Smooth muscle cell (in vitro differentiated cells): ENCODE data around the gene TTC28. TPM values are rescaled to one million over a fixed set of nuclear protein-coding genes. Genes with fewer than 3 reads are reported as not detected.

Experiments used
- DNase-seq: peaks from one replicate; lab custom pipeline; 2025; ENCODE audit not compliant: unreplicated experiment; lab: John Stamatoyannopoulos, UW
- H2AFZ ChIP-seq: fragments of 200-600 bp; sonication (generic); 2 replicates; pipeline ENCODE4 v1.6.0; 2016; ENCODE audit warnings: antibody characterized with exemption, low read depth, mild to moderate bottlenecking
- H3F3A ChIP-seq: fragments of 200-600 bp; sonication (generic); 2 replicates; pipeline ENCODE4 v1.6.0; 2017; ENCODE audit warnings: antibody characterized with exemption, low read depth
- H3K27ac ChIP-seq: fragments of 200-600 bp; sonication (generic); 2 replicates; pipeline ENCODE4 v1.5.1; 2016; ENCODE audit warnings: low read depth, mild to moderate bottlenecking
- H3K27me3 ChIP-seq: fragments of 200-600 bp; sonication (generic); 2 replicates; pipeline ENCODE4 v1.6.1; 2016; ENCODE audit warnings: low read depth, mild to moderate bottlenecking
- H3K36me3 ChIP-seq: fragments of 200-600 bp; sonication (generic); 2 replicates; pipeline ENCODE4 v1.5.1; 2016; ENCODE audit warnings: low read depth
- H3K4me1 ChIP-seq: fragments of 200-600 bp; sonication (generic); 2 replicates; pipeline ENCODE4 v1.5.1; 2016; ENCODE audit warnings: low read depth
- H3K4me2 ChIP-seq: fragments of 200-600 bp; sonication (generic); 2 replicates; pipeline ENCODE4 v1.6.0; 2016; ENCODE audit warnings: mild to moderate bottlenecking
- H3K4me3 ChIP-seq: fragments of 200-600 bp; sonication (generic); 2 replicates; pipeline ENCODE4 v1.5.1; 2016; ENCODE audit warnings: mild to moderate bottlenecking
- H3K79me2 ChIP-seq: fragments of 200-600 bp; sonication (generic); 2 replicates; pipeline ENCODE4 v1.6.0; 2016; ENCODE audit warnings: low read depth, mild to moderate bottlenecking
- H3K9ac ChIP-seq: fragments of 200-600 bp; sonication (generic); 2 replicates; pipeline ENCODE4 v1.6.0; 2016; ENCODE audit warnings: low read depth
- H3K9me3 ChIP-seq: fragments of 200-600 bp; sonication (generic); replicated peaks from 2 replicates; pipeline ENCODE4 v1.5.1; 2016; ENCODE audit warnings: low read depth
- H4K20me1 ChIP-seq: fragments of 200-600 bp; sonication (generic); 2 replicates; pipeline ENCODE4 v1.6.0; 2016; ENCODE audit warnings: low read depth
- WGBS: methylation state at CpG from one replicate; pipeline ENCODE4 v1.1.7; 2016; ENCODE audit warnings: low lambda C conversion rate; 5-methylcytosine and 5-hydroxymethylcytosine counted together
- polyA plus RNA-seq: library from polyadenylated mRNA; unstranded; fragments of >200 nt; fragmentation: Nextera tagmentation; extraction: Ambion mirVana; gene quantifications from 2 replicates; pipeline ENCODE4 v1.2.1, GENCODE V29; 2016
- total RNA-seq: library from RNA; depleted of rRNA; stranded (reverse); fragments of >200 nt; gene quantifications from 2 replicates; pipeline ENCODE4 v1.2.3, GENCODE V29; 2014
- TF ChIP-seq, protein P1 (sequence below): fragments of 200-600 bp; sonication (generic); IDR thresholded peaks from 2 replicates; pipeline ENCODE4 v1.5.1; 2017; ENCODE audit warnings: borderline replicate concordance, mild to moderate bottlenecking, antibody characterized with exemption; ENCODE audit not compliant: insufficient read depth, poor library complexity, severe bottlenecking

The TTC28 gene
- total and polyA plus RNA-seq, 2 experiments from 2014 or later, result 6.3 to 17.9 TPM

DNA sequence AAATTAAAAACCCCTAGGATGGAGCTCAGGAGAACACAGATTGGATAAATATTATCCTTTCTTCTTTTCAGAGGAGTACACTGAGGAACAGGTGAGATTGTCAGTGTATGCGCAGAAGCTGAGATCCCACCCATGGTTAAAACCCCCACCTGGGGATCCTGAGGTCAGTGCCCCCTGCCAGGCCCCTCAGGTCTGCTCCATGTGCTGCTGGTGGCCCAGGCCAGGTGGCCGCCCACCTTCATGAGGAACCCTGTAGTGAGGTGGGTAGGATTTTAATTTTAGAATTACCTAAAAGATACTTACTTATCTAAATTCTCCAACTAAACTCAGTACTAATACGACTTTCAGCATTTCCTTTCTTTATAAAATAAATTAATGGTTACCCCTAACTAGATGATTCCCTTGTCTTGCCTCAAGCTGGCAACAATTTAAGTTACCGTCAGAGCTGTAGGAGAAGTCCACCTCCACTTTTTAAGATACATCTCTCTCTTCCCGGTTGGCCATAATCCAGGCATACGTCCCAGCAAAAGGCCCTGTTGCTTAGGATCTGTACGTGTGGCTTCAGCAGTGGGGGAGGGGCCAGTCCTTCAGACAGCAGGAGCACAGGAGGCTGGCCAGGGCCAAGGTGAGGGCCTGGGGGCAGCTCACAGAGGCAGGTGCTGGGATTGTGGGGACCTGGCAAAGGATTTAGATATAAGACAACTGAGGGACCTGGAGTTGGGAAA lies 699.1 kb downstream of the TTC28 start:
- Histone ChIP-seq H3K9me3 (no peaks in the 10 kb centered on the region), H4K20me1 (peaks cover 9% of the 10 kb centered on the region), H2AFZ (no peak overlapping the region), H3K4me1 (peaks cover 12% of the 10 kb centered on the region), H3K4me2 (no peak overlapping the region), H3K36me3 (no peaks in the 10 kb centered on the region), H3K27me3 (no peaks in the 10 kb centered on the region), H3K79me2 (no peaks in the 10 kb centered on the region), H3F3A (no peaks in the 10 kb centered on the region), H3K9ac (no peak overlapping the region), H3K4me3 (no peak overlapping the region), H3K27ac (no peak overlapping the region)
- TF ChIP-seq, protein P1, sequence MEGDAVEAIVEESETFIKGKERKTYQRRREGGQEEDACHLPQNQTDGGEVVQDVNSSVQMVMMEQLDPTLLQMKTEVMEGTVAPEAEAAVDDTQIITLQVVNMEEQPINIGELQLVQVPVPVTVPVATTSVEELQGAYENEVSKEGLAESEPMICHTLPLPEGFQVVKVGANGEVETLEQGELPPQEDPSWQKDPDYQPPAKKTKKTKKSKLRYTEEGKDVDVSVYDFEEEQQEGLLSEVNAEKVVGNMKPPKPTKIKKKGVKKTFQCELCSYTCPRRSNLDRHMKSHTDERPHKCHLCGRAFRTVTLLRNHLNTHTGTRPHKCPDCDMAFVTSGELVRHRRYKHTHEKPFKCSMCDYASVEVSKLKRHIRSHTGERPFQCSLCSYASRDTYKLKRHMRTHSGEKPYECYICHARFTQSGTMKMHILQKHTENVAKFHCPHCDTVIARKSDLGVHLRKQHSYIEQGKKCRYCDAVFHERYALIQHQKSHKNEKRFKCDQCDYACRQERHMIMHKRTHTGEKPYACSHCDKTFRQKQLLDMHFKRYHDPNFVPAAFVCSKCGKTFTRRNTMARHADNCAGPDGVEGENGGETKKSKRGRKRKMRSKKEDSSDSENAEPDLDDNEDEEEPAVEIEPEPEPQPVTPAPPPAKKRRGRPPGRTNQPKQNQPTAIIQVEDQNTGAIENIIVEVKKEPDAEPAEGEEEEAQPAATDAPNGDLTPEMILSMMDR, result no peak
- DNase-seq, result no peak
- 74% methylated on average over 7 of the region's 7 CpGs for WGBS

DNA sequence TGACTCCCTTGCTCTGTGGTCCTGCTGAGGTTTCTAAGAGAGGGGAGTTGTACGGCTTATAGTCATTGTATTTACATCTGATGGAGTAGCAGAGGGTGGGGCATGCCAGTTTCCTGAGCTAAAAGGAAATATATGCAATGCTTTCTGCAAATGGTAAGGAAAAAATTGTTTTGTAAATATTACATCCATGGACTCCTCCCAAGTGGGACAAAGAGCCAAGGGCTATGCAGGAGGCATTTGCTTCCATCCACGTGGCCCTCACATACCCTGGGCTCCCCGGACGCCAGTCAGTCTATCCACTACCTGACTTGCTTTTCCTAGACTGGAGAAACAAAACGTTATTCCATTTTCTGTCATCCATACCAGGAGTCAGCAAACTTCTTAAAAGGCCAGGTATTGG lies 700.8 kb downstream of the TTC28 start:
- 95% methylated on average over 5 of the region's 5 CpGs for WGBS
- H3K9ac ChIP-seq, result no peak overlapping the region
- TF ChIP-seq, protein P1, result no peak
- DNase-seq, result no peak
- H3K4me2 ChIP-seq, result no peak overlapping the region
- H4K20me1 ChIP-seq, result no peaks in the 10 kb centered on the region
- peaks cover 7% of the 10 kb centered on the region for H3F3A ChIP-seq
- H3K4me1 ChIP-seq, result peaks cover 28% of the 10 kb centered on the region
- H3K36me3 ChIP-seq, result no peaks in the 10 kb centered on the region
- no peaks in the 10 kb centered on the region for H3K9me3 ChIP-seq
- H3K79me2 ChIP-seq, result no peaks in the 10 kb centered on the region
- H3K27ac ChIP-seq, result no peak overlapping the region
- no peak overlapping the region for H3K4me3 ChIP-seq
- H3K27me3 ChIP-seq, result no peaks in the 10 kb centered on the region
- H2AFZ ChIP-seq, result no peak overlapping the region

DNA sequence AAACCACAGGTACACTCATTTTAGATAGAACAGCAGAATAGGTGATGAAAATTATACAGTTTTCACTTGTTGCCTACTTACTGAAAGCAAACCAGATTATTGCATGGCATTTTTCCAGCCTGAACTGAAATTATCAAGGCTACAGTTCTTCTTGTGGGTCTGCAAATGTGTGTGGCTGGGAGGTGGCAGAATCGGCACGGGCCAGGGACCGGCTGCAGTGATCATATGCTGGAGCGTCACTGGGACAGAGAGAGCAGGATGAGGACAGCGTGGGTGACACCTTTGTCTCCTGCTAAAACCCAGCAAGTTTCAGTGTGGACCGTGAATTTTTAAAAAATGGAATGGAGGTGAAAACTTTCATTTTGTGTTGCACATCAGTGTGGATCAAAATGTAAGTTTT lies 701.3 kb downstream of the TTC28 start:
- Histone ChIP-seq H3K4me2 (no peak overlapping the region), H3K79me2 (no peaks in the 10 kb centered on the region), H3K27me3 (no peaks in the 10 kb centered on the region), H3K9ac (no peak overlapping the region), H3K36me3 (no peaks in the 10 kb centered on the region), H4K20me1 (no peaks in the 10 kb centered on the region), H3K4me3 (no peak overlapping the region), H3F3A (peaks cover 7% of the 10 kb centered on the region), H3K4me1 (peaks cover 33% of the 10 kb centered on the region), H2AFZ (no peak overlapping the region), H3K9me3 (no peaks in the 10 kb centered on the region), H3K27ac (no peak overlapping the region)
- TF ChIP-seq, protein P1, result no peak
- DNase-seq, result no peak
- WGBS, result 95% methylated on average over 6 of the region's 6 CpGs

DNA sequence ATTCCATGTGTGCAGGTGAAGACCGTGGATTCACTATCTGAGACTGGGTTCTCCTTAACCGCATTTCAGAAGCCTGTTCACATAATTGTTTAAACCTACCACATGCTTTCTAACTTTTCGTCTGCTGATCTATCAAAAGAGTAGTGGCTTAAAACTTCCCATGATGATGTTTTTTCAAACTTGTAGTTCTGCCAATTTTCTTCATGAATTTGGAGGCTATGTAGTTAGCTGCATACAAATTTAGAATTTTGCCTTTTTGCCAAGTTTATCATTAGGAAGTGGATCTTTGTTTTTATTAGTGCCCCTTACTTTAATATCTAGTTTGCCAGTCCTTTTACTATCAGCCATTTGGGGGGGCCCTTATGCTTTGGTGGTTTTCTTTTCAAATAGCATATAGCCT lies 703.1 kb downstream of the TTC28 start:
- Histone ChIP-seq H3F3A (peaks cover 7% of the 10 kb centered on the region), H3K79me2 (no peaks in the 10 kb centered on the region), H3K27ac (no peak overlapping the region), H2AFZ (no peak overlapping the region), H3K4me1 (peaks cover 40% of the 10 kb centered on the region), H3K27me3 (no peaks in the 10 kb centered on the region), H3K36me3 (no peaks in the 10 kb centered on the region), H3K4me2 (no peak overlapping the region), H4K20me1 (peaks cover 5% of the 10 kb centered on the region), H3K9ac (no peak overlapping the region), H3K4me3 (no peak overlapping the region), H3K9me3 (no peaks in the 10 kb centered on the region)
- DNase-seq, result no peak
- WGBS, result 79% methylated on average over 3 of the region's 3 CpGs
- TF ChIP-seq, protein P1, result no peak
